GM18519 (cell line): ENCODE results near the gene THBS4.

Experiments used
- ATAC-seq: cut with Tn5 transposase; IDR thresholded peaks from one replicate; pipeline ENCODE4 v1.9.1; 2021; ENCODE audit warnings: mild to moderate bottlenecking, moderate library complexity; ENCODE audit not compliant: unreplicated experiment, low FRiP score

THBS4 gene

DNA sequence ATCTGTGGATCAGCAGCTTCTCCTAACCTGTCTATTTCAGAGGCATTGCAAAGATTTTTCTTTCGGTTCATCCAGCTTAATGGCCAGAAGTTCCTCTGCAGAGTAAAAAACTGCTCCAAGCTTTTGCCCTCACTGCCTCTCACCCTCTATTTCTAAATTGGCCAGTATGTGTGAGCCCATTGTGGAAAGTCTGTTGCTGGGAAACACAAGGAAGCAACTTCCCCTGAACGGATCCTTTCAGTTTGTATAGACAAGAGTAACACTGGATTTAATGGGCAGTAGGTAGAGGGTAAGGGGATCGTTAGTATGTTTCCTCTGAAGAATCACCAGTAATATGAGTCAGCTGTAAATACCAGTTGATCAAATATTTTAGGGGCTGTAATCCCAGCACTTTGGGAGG lies 7.2 kb downstream of the THBS4 start:
- ATAC-seq = no peak

DNA sequence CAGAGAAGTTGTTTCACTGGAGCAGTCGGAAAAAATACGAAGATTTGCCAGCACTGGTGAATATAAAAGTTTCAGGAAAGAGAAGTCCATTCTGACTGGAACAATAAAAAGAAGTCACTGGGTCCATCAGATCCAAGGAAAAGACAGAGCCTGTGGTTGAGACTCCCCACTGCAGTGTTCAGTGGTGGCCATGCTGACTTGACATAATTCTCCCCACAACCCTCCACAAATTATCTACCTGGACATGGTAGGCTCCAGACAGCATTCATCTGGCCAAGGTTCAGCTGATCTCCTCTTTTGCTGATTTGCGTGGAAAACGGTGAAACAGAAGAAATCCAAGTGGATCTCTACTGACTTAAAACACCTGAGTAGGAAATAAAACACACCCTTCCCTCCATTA lies 8.0 kb downstream of the THBS4 start:
- ATAC-seq = no peak

DNA sequence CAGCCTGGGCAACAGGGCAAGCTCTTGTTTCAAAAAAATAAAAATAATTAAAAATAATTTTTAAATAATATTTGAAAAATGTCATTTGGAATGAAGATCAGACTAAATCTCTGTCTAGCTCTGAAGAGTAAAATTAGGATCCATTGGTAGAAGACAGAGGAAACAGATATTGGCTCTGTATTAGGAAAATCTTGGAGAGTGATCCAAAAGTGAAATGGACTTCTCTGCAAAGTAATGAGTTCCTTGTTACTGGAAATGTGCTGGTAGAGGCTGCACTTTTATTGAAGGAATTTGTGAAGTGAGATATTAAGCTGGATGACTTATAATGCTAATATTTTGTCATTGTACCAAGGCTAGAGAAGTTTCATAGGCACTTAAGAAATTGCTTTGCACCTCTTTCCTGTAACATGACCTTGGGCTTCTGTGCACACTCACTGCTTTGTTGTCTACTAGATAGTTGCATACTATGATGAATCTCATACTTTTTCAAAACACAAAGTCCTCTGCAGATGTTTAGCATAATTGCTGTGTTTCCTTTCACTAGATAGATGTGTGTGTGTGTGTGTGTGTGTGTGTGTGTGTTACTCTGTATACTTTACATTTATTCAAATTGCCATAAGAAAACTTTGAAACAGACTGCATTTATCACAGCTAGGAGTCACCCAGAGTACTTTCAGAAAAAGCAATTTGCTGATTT lies 13.1 kb downstream of the THBS4 start:
- ATAC-seq = no peak

DNA sequence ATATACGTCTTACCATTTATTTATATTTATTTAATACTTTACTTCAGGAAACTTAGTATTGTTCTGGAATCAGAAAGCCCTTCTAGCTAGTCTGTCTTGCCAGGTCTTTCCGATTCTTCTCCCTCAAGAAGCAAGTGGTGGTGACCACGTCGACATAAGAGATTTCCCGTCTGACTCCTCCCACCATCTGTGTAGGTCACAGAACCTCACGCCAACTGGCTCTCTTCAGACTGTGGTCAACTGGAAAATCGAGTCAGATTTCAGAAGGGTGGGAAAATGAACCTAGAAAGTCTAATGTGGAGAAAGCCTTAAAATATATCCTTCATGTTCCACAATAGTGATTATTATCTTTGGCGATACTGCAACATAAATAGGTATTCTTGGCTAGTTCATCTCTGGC lies 17.3 kb downstream of the THBS4 start:
- ATAC-seq = no peak

DNA sequence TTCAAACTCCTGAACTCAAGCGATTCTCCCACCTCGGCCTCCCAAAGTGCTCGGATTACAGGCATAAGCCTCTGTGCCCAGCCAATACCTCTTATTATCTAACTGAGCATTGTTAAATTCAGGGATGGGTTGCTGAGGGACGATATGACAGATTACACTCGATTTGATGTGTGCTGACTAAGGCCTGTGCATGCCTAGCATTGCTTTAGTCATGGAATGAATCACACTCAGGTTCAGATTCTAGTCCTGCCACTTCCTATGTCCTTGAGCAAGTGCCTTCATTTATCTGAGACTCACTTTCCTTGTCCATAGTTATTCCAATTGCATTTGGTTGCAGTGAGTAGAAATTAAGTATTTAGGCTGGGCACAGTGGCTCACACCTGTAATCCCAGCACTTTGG lies 19.5 kb downstream of the THBS4 start:
- ATAC-seq = no peak

DNA sequence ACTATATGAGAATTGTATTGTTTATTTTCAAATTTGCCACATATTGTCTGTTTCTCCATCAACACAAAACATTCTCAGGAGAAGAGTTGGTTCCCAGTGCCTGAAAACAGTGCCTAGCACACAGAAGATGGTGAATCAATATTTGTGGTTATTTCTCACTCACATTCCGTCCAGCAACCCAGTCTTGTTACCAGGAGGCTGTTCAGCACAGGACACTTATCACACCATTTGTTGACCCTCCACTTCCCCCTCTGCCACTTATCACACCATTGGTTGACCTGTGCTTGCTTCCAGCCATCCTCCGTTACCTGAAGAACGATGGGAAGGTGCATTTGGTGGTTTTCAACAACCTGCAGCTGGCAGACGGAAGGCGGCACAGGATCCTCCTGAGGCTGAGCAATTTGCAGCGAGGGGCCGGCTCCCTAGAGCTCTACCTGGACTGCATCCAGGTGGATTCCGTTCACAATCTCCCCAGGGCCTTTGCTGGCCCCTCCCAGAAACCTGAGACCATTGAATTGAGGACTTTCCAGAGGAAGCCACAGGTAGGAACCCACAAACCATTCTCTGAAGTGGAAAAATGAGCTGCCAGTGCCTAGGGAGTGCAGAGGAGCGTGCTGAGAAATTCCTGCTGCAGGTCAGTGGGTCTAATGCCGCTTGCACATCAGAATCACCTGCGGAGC lies 20.5 kb downstream of the THBS4 start:
- ATAC-seq = no peak

DNA sequence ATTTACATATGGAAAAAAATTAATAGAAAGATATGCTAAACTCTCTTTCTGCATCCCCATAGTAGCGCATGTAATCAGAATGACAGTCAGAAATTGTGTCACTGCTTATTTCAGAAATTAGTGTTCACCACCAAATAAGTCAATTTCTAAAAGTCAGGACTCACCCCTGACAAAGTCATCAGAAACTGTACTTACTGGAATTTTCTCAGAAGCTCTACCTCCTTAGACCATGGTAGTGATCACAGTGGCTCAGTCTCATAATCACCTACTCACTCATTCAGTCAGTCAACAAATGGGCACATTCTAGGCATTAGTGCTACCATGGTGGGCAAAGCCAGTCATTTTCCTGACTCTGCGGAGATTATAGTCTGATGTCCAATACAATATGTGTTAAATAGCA lies 22.0 kb downstream of the THBS4 start:
- ATAC-seq = no peak

DNA sequence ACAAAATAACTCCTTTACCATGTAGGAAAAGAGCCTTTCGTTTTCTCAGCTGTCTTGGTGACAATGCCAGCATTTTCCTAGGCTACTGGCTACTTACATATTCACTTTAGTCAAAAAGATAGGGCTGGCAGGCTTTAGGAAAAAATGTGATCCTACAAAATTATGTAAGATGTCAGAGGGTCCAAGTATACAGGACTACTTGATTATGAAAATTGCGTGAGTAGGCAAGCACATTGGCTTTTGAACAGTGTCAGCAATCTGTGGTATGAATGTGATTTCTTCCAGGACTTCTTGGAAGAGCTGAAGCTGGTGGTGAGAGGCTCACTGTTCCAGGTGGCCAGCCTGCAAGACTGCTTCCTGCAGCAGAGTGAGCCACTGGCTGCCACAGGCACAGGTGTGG lies 22.8 kb downstream of the THBS4 start:
- no peak for ATAC-seq

DNA sequence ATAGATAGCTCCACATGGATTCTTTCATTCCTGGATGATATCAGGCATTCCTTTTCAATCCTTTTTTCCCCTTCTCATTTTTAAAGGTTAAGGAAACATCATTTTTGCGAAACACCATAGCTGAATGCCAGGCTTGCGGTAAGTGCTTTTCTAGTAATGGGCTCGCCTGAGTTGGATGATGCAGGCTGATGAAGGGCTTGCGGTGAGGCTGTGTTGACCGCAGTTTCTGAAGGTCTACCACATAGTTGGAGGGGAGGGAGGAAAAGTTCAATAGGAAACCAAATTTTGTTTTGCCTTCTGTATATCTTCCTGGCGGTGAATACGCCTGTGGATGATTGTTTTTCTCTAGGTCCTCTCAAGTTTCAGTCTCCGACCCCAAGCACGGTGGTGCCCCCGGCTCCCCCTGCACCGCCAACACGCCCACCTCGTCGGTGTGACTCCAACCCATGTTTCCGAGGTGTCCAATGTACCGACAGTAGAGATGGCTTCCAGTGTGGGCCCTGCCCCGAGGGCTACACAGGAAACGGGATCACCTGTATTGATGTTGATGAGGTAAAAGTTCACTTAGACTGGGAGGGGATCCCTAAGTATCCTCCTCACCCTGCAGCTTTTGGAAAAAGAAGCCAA lies 24.3 kb downstream of the THBS4 start:
- no peak for ATAC-seq

DNA sequence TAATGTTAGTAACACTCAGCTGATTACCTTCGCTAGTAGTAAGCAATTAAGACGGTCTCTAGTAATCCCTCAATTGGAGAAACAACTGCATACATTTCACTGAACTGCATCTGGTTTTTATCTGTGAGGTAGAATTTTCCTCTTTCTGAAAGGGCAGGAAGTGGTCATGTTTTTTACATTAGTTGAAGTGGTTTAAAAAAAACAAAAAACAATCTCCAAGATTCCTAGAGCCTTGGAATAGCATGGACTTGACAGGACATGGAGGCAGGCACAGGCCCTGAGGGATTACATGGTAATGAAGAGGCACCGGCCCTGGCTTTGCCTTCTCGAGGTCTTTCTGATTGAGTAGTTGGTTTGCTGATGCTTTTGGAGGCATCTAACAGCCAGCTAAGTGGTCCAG lies 25.8 kb downstream of the THBS4 start:
- no peak for ATAC-seq

DNA sequence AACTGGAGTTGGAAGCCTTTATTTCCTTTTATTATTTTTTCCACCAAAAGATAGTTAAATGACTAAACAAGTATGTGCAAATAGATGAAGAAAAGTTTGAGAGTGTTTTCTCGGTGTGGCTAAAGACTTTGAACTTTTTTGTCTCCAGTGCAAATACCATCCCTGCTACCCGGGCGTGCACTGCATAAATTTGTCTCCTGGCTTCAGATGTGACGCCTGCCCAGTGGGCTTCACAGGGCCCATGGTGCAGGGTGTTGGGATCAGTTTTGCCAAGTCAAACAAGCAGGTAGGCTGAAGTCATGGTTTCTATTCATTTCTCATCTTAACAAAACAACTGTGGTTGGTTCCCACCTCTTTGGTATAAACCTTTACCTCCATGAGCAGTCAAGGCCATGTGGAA lies 26.4 kb downstream of the THBS4 start:
- ATAC-seq = no peak

DNA sequence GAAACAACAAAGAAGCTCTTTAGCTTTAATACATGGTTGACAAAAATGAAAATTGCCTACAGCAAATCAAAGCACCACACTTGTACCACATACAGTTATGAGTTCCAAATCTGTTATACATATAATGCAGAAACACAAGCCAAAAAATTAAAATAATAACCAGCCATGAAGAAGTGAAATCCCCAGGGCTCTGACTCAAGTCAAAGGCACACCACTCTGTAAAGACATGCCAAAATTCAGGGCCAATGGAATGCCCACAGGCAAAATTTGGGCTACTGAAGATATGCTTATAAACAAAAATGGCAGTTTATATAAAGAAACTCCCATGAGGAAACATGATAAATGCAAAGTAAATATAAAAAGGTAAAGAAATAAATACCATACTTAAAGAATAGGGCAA lies 29.0 kb downstream of the THBS4 start:
- ATAC-seq = no peak

DNA sequence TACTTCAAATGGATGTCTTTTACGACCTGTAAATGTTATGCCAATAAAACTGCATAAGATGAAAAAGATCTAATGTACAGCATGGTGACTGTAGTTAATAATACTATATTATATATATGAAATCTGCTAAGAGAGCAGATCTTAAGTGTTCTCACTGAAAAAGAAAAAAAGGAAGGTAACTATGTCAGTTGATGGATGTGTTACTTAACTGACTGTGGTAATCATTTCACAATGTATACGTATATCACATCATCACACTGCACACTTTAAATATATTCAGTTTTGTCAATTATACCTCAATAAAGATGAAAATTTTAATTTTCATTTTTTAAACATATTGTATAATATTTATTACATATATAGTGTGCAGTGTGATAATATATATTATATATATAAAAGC lies 31.9 kb downstream of the THBS4 start:
- no peak for ATAC-seq

DNA sequence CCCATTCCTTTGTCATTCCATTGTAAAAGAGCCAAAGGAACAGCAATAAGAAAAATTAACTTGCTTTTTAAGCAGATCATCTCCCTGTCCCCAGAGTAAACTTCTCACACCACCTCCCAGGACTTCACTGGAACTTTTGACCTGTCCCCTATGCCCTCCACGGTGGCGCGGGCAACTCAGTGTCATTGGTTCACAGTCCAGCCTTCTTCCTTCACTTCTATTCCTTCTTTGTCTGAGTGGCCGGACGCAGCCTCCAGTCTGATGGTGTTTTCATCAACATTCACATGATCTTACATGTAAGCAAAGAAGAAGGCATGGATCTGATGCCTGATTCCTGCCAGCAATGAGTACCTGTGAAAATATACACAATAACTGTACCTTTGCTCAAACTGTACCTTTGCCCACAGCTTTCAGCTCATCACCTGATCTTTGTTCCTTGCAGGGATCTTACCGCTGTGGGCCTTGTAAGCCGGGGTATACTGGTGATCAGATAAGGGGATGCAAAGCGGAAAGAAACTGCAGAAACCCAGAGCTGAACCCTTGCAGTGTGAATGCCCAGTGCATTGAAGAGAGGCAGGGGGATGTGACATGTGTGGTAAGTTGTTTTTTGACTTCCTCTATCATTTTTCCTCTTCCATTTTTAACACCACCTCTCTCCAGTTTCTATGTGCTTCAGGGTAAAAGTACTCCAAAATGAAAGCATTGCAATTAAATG lies 32.5 kb downstream of the THBS4 start:
- no peak for ATAC-seq

DNA sequence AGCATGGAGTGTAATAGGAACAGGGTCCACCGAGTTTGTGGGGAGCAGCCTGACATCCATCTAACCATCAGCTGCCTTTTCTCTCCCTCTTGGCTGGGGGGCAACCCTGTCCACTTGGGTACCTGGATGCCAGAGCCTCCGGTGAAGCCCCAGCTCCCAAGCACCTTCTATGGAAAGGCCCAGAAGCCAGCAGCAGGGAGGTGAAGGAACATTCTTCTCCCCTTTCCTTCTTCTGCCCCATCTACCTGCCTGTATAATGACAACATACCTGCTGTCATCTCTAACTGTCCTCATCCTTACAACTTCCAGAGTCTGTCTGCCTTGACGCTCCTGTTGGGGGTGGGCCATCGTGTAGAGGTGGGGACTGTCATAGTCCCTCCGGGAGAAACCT lies 33.1 kb downstream of the THBS4 start:
- no peak for ATAC-seq

DNA sequence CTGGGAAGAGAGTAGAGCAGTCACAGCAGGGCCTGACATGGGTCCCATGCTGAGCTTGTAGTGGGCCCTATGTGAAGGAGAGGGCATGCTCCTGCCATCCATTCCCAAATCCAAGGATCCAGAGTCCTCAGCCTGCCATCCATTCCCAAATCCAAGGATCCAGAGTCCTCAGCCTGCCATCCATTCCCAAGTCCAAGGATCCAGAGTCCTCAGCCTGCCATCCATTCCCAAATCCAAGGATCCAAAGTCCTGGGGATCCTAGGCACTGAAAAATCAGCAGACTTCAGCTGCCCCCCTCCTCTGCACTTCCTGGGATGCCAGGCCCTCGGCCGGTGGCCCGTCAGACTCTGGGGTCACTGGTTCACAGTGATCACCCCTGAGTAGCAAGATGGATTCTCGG lies 33.6 kb downstream of the THBS4 start:
- no peak for ATAC-seq

DNA sequence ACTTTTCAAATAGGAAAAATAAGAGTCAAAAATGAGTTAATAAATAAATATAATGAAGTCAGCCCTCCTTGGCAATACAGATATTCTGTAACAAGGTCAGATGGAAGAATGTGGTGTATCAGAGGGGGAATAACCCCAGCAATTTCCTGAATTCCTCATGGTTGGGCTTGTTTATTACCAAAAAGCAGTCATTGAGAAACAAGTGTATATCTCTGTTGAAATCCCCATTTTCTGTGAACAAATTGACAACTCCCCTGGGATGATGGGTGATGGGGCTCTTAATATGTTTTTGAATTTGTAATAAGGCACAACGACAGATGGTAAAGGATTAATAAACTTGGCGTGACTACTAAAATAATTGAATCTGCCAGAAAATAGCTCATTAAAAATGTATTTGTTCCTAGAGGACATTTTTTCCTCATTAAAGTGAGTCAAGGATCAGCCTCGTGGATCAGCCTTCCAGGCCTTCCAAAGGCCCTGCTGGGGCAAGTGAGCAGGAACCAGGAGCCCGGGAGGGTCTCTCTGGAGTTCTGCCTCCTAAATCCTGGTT lies 34.2 kb downstream of the THBS4 start:
- ATAC-seq = no peak

DNA sequence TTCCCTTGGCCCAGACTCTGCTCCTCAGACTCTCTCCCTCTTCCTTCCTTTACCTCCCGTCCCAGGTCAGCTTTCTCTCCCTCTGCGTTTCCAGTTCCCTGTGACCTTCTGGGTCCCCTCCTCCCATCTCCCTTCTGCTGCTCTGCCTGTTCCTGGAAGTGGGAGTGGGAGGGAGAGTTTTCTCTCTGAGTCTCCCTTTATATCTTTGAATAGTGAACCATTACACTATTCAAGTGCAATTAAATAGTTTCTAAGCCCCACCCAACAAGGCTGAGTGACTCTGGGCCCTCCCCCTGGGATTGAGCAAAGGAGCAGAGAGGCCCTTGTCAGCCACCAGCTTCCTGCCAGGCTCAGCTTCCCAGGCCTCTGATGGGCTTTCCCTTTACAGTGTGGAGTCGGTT lies 34.8 kb downstream of the THBS4 start:
- ATAC-seq = no peak

DNA sequence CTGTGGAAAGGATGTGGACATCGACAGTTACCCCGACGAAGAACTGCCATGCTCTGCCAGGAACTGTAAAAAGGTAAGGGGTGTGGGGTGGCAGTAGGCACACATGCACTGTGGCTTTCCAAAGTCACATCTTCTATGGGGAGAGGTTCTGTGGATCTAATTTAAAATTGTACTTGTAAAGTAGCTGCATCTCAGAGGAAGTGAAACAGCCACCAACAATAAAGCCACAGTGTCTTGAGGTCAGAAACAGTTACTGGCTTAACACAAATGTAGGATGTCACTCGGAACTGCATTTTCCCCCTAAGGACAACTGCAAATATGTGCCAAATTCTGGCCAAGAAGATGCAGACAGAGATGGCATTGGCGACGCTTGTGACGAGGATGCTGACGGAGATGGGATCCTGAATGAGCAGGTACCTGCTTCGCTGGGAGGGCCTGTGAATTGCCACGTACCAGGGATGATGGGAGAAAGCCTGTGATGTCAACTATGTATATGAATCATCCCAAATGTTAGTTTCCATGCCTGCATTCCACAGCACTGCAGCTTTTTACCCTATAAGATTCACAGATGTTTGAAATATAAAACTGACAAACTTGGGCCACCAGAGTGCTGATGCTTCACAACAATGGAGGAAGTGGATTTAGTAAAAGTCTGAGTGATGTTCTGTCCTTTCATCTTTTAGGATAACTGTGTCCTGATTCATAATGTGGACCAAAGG lies 35.3 kb downstream of the THBS4 start:
- ATAC-seq = no peak

DNA sequence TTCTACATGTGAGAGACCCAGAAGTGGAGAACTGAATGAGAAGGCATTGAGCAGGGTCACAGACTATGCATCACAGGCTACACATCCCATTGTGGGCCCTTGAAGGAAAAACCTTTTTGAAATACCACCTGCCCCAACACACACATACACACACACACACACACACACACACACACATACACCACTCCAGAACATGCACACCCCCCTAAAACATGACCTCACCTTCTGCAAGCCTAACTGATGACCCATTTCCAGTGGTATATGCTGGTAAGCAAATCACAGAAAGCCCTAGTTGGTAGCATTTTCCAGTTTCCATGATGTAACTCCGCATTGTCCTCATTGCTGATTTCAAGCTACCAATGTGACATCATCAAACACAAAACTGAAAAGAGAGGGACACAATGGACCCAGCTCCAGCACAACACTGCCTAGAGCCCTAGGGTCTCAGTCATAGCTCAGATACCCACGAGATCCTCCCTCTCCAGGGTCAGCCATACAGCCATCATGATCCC lies 36.4 kb downstream of the THBS4 start:
- ATAC-seq = no peak
